Ascending aorta (tissue), 2 donors: Measurements from ENCODE around the gene RASGRP3. TPM values are rescaled to one million over a fixed set of nuclear protein-coding genes. Genes with fewer than 3 reads are reported as not detected.

Experiments used
- DNase-seq, 2 donors: peaks; one replicate each; pipeline ENCODE4 v3.0.0-alpha.2; 2019; ENCODE audit warnings: low spot score in 2 of 2
- H3K27ac ChIP-seq, 2 donors: fragments of 200-600 bp; sonication (generic); one replicate each; pipeline ENCODE4 v1.5.1; 2016 to 2017; ENCODE audit warnings: mild to moderate bottlenecking in 1 of 2
- H3K27me3 ChIP-seq: fragments of 200-600 bp; sonication (generic); one replicate; pipeline ENCODE4 v1.5.1; 2017
- H3K36me3 ChIP-seq, 2 donors: fragments of 200-600 bp; sonication (generic); one replicate each; pipeline ENCODE4 v1.5.1; 2016
- H3K4me1 ChIP-seq, 2 donors: fragments of 200-600 bp; sonication (generic); one replicate each; pipeline ENCODE4 v1.5.1; 2016 to 2017; ENCODE audit warnings: mild to moderate bottlenecking in 1 of 2
- H3K4me3 ChIP-seq, 2 donors: fragments of 200-600 bp; sonication (generic); one replicate each; pipeline ENCODE4 v1.5.1; 2016 to 2017; ENCODE audit warnings: mild to moderate bottlenecking in 1 of 2
- H3K9me3 ChIP-seq, 2 donors: fragments of 200-600 bp; sonication (generic); one replicate each; pipeline ENCODE4 v1.5.1; 2016
- intact Hi-C: fragments of 100-400 bp; cut with DNase I; formaldehyde crosslinking; loops from one replicate; pipeline ENCODE4 v1.15.1; 2023
- total RNA-seq: library from RNA; depleted of rRNA; stranded (reverse); fragments of >200 nt; gene quantifications from one replicate; pipeline ENCODE4 v1.1.0, GENCODE V29; 2016
- TF ChIP-seq, protein P1 (sequence below), 3 experiments: fragments of 200-600 bp in 2 of 3; fragments of 450-650 bp in 1 of 3; sonication (generic) in 2 of 3; IDR thresholded peaks; one replicate each; pipeline ENCODE4 v1.5.1; 2016 to 2019; ENCODE audit warnings: antibody characterized with exemption in 3 of 3, mild to moderate bottlenecking in 1 of 3, moderate library complexity in 1 of 3

The RASGRP3 gene
- total RNA-seq, 1 donor from 2014 or later: 1.6 TPM

DNA sequence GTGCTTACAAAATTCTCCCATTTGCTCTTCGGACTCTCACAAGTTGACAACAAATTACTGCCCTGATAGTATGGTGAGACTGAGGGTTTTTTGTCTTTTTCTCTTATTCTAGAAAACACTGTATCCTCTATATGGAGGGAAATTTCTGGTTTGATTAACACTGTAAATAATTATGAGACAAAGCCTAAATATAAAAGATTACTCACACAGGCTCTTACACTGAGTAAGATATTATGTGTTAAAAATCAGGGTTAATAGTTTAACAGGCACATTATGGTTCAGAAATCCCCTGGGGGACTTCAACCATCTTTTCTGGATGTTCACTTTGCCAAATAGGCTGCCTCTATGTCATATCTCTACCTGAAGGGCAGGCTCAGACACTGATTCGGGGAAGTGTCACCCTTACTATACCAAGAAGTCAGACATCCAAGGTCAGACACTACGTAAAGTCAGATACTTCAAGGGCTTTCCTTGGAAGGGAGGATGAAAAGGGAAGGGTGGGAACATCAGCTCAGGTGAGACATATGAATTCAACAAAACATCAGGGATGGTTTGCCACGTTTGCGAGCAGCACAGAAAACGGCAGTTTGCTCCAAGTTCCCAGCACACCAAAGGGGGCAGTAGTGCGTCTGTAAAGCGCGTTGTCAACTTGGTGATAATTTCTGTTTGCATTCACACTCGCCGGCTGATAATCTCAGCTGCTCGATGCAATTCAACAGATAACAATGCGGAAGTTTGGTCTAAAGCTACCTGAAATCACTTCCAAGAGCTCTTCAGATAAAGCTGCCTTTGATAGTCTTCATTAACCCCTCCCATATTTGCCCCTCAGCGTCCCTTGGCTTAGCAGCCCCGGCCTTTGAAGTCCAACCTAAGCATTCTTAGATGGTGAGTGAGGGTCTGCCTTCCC is 972 bp upstream of the RASGRP3 start:
- TF ChIP-seq, protein P1, sequence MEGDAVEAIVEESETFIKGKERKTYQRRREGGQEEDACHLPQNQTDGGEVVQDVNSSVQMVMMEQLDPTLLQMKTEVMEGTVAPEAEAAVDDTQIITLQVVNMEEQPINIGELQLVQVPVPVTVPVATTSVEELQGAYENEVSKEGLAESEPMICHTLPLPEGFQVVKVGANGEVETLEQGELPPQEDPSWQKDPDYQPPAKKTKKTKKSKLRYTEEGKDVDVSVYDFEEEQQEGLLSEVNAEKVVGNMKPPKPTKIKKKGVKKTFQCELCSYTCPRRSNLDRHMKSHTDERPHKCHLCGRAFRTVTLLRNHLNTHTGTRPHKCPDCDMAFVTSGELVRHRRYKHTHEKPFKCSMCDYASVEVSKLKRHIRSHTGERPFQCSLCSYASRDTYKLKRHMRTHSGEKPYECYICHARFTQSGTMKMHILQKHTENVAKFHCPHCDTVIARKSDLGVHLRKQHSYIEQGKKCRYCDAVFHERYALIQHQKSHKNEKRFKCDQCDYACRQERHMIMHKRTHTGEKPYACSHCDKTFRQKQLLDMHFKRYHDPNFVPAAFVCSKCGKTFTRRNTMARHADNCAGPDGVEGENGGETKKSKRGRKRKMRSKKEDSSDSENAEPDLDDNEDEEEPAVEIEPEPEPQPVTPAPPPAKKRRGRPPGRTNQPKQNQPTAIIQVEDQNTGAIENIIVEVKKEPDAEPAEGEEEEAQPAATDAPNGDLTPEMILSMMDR (IDR thresholded peaks at IDR 0.05): peak; percentile 78 to 88 (median 79)
- Histone ChIP-seq H3K4me3 (peak overlapping the region; percentile 56 to 71), H3K4me1 (peaks cover 0 to 5% of the 10 kb centered on the region in 2 donors), H3K27me3 (no peaks in the 10 kb centered on the region), H3K36me3 (no peaks in the 10 kb centered on the region), H3K27ac (peak overlapping the region; percentile 79), H3K9me3 (no peaks in the 10 kb centered on the region)
- DNase-seq: peak in 1 of 2 donors; percentile 88
- intact Hi-C loops: loop anchor here (2.0 to 5.0 kb wide), 2 partner anchors 47 to 107 kb away; no protein-coding TSS in a partner anchor

DNA sequence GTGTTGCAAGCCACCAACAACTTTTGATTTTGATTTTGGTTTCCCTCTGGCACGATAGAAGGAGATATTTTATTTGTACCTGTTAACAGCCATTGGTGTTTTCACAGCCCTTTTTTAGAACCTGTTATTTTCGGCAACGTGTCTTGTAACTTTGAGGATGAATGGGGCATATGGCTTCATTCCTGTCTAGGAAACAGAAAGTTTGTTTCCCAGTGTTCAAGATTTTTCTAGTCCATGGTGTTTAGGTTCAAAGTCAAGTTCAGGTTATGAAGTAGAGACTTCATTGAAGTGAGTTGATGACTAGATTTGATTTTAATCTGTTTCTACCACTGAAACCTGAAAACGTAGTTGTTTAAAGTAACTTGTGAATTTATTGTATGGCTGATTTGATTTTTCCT is 343 bp downstream of the RASGRP3 start:
- intact Hi-C loops: loop anchor here (5.0 kb wide), 1 partner anchor 46 kb away; no protein-coding TSS in a partner anchor
- H3K9me3 ChIP-seq: no peaks in the 10 kb centered on the region
- no peaks in the 10 kb centered on the region for H3K36me3 ChIP-seq
- TF ChIP-seq, protein P1 (IDR thresholded peaks at IDR 0.05): no peak
- H3K27ac ChIP-seq: peak overlapping the region; percentile 79
- peak overlapping the region; percentile 56 to 71 for H3K4me3 ChIP-seq
- no peak for DNase-seq
- peaks cover 0 to 5% of the 10 kb centered on the region in 2 donors for H3K4me1 ChIP-seq
- H3K27me3 ChIP-seq: no peaks in the 10 kb centered on the region

GRCh38 chr2:33477473-33478468 is 1.3 kb downstream of the RASGRP3 start:
- peaks cover 0 to 5% of the 10 kb centered on the region in 2 donors for H3K4me1 ChIP-seq
- H3K9me3 ChIP-seq: no peaks in the 10 kb centered on the region
- no peaks in the 10 kb centered on the region for H3K27me3 ChIP-seq
- TF ChIP-seq, protein P1 (IDR thresholded peaks at IDR 0.05): no peak
- H3K36me3 ChIP-seq: no peaks in the 10 kb centered on the region
- intact Hi-C loops: loop anchor here (5.0 kb wide), 1 partner anchor 45 kb away; no protein-coding TSS in a partner anchor
- no peak for DNase-seq
- H3K4me3 ChIP-seq: peak overlapping the region; percentile 56 to 71
- H3K27ac ChIP-seq: peak overlapping the region in 1 of 2 donors; percentile 79

DNA sequence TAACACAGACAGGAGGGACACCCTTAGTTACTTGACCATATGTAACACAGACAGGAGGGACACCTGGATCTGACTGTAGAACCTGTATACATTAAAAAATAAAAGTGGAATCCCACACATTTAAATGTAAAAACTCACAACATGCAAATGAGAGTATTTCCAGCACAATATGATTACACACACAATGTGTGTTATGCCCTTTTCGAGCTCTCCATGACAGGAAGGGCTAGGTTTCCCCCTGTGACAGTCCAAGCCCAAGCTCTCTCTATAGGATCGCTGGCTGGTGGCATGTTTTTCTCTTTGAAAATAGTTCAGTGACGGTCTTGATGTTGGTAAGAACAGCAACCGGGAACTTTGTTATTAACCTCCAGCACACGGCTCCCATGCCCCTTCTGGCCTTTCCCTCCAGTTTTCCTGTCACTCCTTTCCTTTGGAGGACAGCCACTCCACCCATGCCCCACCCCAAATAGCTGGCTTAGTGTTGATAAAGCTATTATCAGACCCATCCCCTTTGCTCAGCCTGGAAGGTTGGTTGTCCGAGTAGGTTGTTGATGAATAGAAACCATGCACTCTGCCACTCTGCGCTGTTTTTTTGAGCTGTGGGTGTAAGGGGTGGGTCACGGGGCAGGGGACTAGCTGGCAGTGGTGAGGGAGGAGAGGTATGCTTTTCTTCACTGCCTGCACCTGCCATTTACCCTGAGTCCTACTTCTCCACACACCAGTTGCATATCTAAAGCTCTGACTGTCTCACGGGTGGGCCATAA is 2.7 kb downstream of the RASGRP3 start:
- H3K27me3 ChIP-seq: no peaks in the 10 kb centered on the region
- H3K4me3 ChIP-seq: no peak overlapping the region
- H3K36me3 ChIP-seq: no peaks in the 10 kb centered on the region
- H3K27ac ChIP-seq: no peak overlapping the region
- no peaks in the 10 kb centered on the region for H3K9me3 ChIP-seq
- intact Hi-C loops: loop anchor here (5.0 kb wide), 1 partner anchor 43 kb away; no protein-coding TSS in a partner anchor
- TF ChIP-seq, protein P1 (IDR thresholded peaks at IDR 0.05): no peak
- DNase-seq: no peak
- peaks cover 0 to 11% of the 10 kb centered on the region in 2 donors for H3K4me1 ChIP-seq
